NCI-H128 (cell line): ENCODE results near the gene ELP1.

Experiments
- DNase-seq: peaks from one replicate; lab custom pipeline; 2025; ENCODE audit not compliant: unreplicated experiment; lab: John Stamatoyannopoulos, UW

Gene ELP1

DNA sequence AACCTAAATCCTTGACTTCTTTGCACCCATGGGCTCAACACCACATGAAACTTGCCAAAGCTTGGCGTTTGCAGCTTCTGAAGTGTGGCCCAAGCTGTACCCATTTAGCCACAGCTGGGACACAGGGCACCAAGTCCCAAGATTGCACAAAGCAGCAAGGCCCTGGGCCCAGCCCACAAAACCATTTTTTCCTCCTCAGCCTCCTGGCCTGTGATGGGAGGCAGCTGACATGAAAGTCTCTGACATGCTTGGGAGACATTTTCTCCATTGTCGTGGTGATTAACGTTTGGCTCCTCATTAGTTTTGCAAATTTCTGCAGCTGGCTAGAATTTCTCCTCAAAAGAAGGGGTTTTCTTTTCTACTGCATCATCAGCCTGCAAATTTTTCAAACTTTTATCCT lies 110.1 kb downstream of the ELP1 start:
- DNase-seq: no peak
